ENCODE data around the gene RERG.

The RERG gene

DNA sequence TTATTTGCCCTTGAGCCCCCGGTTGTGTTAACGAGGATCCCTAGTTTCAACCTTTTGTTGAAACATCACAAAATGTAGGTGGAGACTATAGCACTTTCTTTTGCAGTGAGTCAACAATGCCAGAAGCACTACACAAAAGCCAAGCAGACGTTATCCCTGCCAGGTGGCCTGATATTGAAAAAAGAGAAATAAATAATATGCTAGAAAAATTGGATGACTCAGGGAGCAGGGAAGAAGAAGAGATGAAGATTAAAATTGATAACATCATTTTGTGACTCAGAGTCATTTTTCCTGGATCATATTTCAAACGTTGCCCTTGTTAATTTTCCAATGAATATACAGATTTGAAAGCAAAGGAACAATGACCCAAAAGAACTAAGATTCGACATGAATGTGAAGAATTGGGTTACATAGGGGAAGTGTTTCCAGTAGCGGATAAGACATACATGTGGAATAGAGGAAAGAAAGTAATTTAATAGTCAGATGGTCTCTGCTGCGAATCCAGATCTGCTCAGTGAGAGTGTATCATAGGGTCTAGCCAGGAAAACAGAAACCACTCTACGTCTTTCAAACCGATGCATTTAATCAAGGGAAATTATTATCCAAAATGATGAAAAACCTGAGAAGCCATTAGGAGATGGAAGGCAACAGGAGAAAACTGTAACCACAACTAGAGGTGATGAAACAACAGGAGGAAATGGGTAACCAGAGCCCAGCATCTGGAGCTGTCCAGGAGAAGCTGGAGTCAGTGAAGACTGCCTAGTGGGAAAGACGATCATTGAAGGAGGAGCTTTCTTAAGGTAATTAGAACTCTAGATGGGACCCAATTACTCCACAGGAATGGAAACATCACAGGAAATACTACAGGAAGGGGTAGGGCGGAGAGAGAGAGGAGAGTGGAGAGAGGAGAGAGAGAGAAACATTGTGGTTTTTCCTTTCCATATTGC, 57.9 kb downstream of the RERG start:
- no peak for DNase-seq
- H3K4me1 Mint-ChIP-seq: peaks cover 5% of the 10 kb centered on the region
- CTCF ChIA-PET: interaction anchor here (0.9 to 1.5 kb wide), 2 partner anchors 10 to 13 kb away, joined by 3 read pairs; no protein-coding TSS in a partner anchor
- no peak overlapping the region for H3K27ac Mint-ChIP-seq
- H3K9me3 Mint-ChIP-seq: no peaks in the 10 kb centered on the region
- H3K36me3 Mint-ChIP-seq: no peaks in the 10 kb centered on the region
- peaks cover under 1% of the 10 kb centered on the region for H3K27me3 Mint-ChIP-seq
- H3K4me3 Mint-ChIP-seq: no peak overlapping the region

DNA sequence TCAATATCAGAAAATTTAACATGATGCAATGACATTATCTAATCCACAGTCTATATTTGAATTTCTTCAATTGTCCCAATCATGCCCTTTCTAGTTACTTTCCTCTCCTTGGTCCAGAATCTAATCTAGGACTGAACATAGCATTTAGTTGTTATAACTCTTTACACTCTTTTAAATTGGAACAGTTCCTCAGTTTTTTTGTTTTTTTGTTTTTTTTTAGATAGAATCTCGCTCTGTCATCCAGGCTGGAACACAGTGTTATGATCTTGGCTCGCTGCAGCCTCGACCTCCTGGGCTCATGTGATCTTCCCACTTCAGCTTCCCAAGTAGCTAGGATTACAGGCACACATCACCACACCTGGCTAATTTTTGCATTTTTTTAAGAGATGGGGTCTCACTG, 63.1 kb downstream of the RERG start:
- Mint-ChIP-seq H3K27ac (no peak overlapping the region), H3K27me3 (peaks cover 10% of the 10 kb centered on the region), H3K9me3 (no peaks in the 10 kb centered on the region), H3K36me3 (no peaks in the 10 kb centered on the region), H3K4me1 (no peaks in the 10 kb centered on the region), H3K4me3 (no peak overlapping the region)
- DNase-seq: no peak
- CTCF ChIA-PET: interaction anchor here (1.1 kb wide), 1 partner anchor 64 kb away, joined by 4 read pairs; the partner anchor contains the start of gene RERG

GRCh38 chr12:15157269-15157671, 63.9 kb downstream of the RERG start:
- H3K36me3 Mint-ChIP-seq: no peaks in the 10 kb centered on the region
- H3K27ac Mint-ChIP-seq: no peak overlapping the region
- CTCF ChIA-PET: interaction anchor here (0.6 to 1.1 kb wide), 2 partner anchors 62 to 65 kb away, joined by 3 to 4 read pairs; partner anchors contain the start of gene RERG
- DNase-seq: no peak
- H3K27me3 Mint-ChIP-seq: peaks cover 10% of the 10 kb centered on the region
- H3K4me1 Mint-ChIP-seq: no peaks in the 10 kb centered on the region
- H3K9me3 Mint-ChIP-seq: no peaks in the 10 kb centered on the region
- H3K4me3 Mint-ChIP-seq: no peak overlapping the region

- no peaks in the 10 kb centered on the region for H3K4me1 Mint-ChIP-seq
- no peak overlapping the region for H3K4me3 Mint-ChIP-seq
- H3K9me3 Mint-ChIP-seq: no peaks in the 10 kb centered on the region
- H3K27me3 Mint-ChIP-seq: peaks cover 10% of the 10 kb centered on the region
- CTCF ChIA-PET: interaction anchor here (1.1 kb wide), 1 partner anchor 66 kb away, joined by 7 read pairs; the partner anchor contains the start of gene RERG
- DNase-seq: no peak
- no peaks in the 10 kb centered on the region for H3K36me3 Mint-ChIP-seq
- no peak overlapping the region for H3K27ac Mint-ChIP-seq
These were observed 65.9 kb downstream of the RERG start for GRCh38 chr12:15155271-15155670.

GRCh38 chr12:15154103-15154502, 67.1 kb downstream of the RERG start:
- H3K27me3 Mint-ChIP-seq: peaks cover 10% of the 10 kb centered on the region

GRCh38 chr12:15152868-15153267, 68.3 kb downstream of the RERG start:
- DNase-seq: no peak
- CTCF ChIA-PET: interaction anchor here (1.3 to 1.6 kb wide), 4 partner anchors 8 to 124 kb away, joined by 3 to 5 read pairs (median 4); partner anchors contain the start of gene RERG
- H3K36me3 Mint-ChIP-seq: no peaks in the 10 kb centered on the region

More at GRCh38 chr12:15154103-15154502, 67.1 kb downstream of the RERG start:
- Mint-ChIP-seq H3K9me3 (no peaks in the 10 kb centered on the region), H3K4me1 (no peaks in the 10 kb centered on the region), H3K36me3 (no peaks in the 10 kb centered on the region), H3K27ac (no peak overlapping the region), H3K4me3 (no peak overlapping the region)
- CTCF ChIA-PET: interaction anchor here (1.1 to 1.6 kb wide), 4 partner anchors 10 to 122 kb away, joined by 3 to 7 read pairs (median 4); partner anchors contain the start of gene RERG
- no peak for DNase-seq

GRCh38 chr12:15152456-15152855, 68.8 kb downstream of the RERG start:
- Mint-ChIP-seq H3K27ac (no peak overlapping the region), H3K4me1 (no peaks in the 10 kb centered on the region), H3K27me3 (peaks cover 6% of the 10 kb centered on the region), H3K9me3 (no peaks in the 10 kb centered on the region), H3K36me3 (no peaks in the 10 kb centered on the region), H3K4me3 (no peak overlapping the region)
- no peak for DNase-seq
- CTCF ChIA-PET: interaction anchor here (1.3 kb wide), 1 partner anchor 69 kb away, joined by 5 read pairs; the partner anchor contains the start of gene RERG

More at GRCh38 chr12:15152868-15153267, 68.3 kb downstream of the RERG start:
- no peak overlapping the region for H3K27ac Mint-ChIP-seq
- peaks cover 6% of the 10 kb centered on the region for H3K27me3 Mint-ChIP-seq
- H3K4me3 Mint-ChIP-seq: no peak overlapping the region
- H3K4me1 Mint-ChIP-seq: no peaks in the 10 kb centered on the region
- H3K9me3 Mint-ChIP-seq: no peaks in the 10 kb centered on the region

- H3K36me3 Mint-ChIP-seq: no peaks in the 10 kb centered on the region
- no peak overlapping the region for H3K4me3 Mint-ChIP-seq
- H3K27ac Mint-ChIP-seq: no peak overlapping the region
- H3K9me3 Mint-ChIP-seq: no peaks in the 10 kb centered on the region
- H3K4me1 Mint-ChIP-seq: no peaks in the 10 kb centered on the region
- H3K27me3 Mint-ChIP-seq: peaks cover 6% of the 10 kb centered on the region
- CTCF ChIA-PET: interaction anchor here (1.2 to 1.3 kb wide), 2 partner anchors 70 kb away, joined by 3 to 5 read pairs; partner anchors contain the start of gene RERG
- DNase-seq: no peak
These were observed 69.8 kb downstream of the RERG start for GRCh38 chr12:15151161-15152091.

DNA sequence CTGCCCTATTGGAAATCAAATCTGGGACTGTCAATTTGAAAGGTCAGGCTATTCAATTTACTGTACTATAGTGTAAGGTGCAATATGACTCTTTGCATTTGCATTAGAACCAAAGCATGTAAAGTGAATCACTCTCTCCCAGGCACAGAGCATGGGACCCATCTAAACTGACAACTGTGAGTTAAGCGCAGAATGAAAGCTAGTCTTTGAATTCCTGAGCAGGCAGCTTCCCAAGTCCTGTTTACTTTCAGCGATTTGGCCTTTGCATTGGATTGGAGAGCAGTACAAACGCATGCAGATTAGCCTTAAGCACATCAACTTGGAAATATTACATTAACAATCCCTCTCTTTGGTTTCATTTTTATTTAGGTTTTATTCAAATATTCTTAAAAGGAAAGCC, 74.6 kb downstream of the RERG start:
- no peak overlapping the region for H3K4me3 Mint-ChIP-seq
- H3K4me1 Mint-ChIP-seq: no peaks in the 10 kb centered on the region
- no peak for DNase-seq
- H3K27ac Mint-ChIP-seq: no peak overlapping the region
- no peaks in the 10 kb centered on the region for H3K36me3 Mint-ChIP-seq
- H3K27me3 Mint-ChIP-seq: peaks cover 4% of the 10 kb centered on the region
- H3K9me3 Mint-ChIP-seq: no peaks in the 10 kb centered on the region
- CTCF ChIA-PET: interaction anchor here (0.8 kb wide), 1 partner anchor 130 kb away, joined by 3 read pairs; no protein-coding TSS in a partner anchor

GRCh38 chr12:15143467-15143866, 77.8 kb downstream of the RERG start:
- DNase-seq: no peak
- Mint-ChIP-seq H3K27ac (no peak overlapping the region), H3K36me3 (no peaks in the 10 kb centered on the region), H3K4me1 (no peaks in the 10 kb centered on the region), H3K4me3 (no peak overlapping the region), H3K9me3 (no peaks in the 10 kb centered on the region), H3K27me3 (peaks cover 4% of the 10 kb centered on the region)
- CTCF ChIA-PET: no interaction called here

GRCh38 chr12:15142711-15143110, 78.5 kb downstream of the RERG start:
- no peak for DNase-seq
- Mint-ChIP-seq H3K36me3 (no peaks in the 10 kb centered on the region), H3K4me1 (no peaks in the 10 kb centered on the region), H3K4me3 (no peak overlapping the region), H3K27me3 (peaks cover 4% of the 10 kb centered on the region), H3K9me3 (no peaks in the 10 kb centered on the region), H3K27ac (no peak overlapping the region)
- CTCF ChIA-PET: no interaction called here

DNA sequence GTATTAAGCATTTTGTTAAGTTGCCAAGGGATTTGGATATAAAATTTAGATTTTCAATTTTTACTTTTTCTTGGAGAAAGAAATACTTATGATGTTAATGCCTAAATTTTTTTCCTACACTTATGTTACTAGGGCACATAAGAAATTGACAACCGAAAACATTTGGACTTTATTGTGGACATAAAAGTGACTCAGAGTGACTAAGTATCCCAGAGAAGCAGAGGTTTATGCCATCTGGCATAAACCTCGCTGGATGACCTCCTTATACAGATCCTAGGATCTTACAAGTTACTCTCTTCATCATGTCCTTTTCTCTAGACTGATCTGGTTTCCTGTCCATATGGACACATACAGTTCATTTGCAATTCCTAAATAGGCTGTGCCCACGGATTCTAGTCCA, 89.8 kb downstream of the RERG start:
- CTCF ChIA-PET: interaction anchor here (1.0 kb wide), 1 partner anchor 30 kb away, joined by 3 read pairs; no protein-coding TSS in a partner anchor
- Mint-ChIP-seq H3K36me3 (no peaks in the 10 kb centered on the region), H3K9me3 (no peaks in the 10 kb centered on the region), H3K27ac (no peak overlapping the region), H3K4me1 (no peaks in the 10 kb centered on the region), H3K4me3 (no peak overlapping the region), H3K27me3 (peaks cover 10% of the 10 kb centered on the region)
- no peak for DNase-seq

DNA sequence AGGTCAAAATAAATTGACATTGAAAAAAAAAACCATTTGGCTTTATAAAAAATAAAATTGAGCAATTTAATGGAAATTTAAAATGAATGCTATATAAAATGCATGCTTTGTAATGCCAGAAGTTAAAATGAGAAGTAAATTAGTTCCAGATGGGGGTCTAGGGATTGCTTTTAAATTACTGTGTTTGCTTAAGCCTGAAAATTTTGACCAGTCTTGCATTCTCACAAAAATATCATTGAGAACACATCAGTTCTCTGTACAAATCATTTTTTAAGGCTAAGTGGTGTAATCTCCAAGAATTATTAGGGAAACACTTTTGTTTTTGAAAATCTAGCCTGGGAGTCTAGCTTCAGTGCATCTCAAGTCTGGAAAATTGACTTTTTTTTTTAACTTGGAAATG, 90.7 kb downstream of the RERG start:
- Mint-ChIP-seq H3K36me3 (no peaks in the 10 kb centered on the region), H3K27ac (no peak overlapping the region), H3K9me3 (no peaks in the 10 kb centered on the region), H3K4me1 (no peaks in the 10 kb centered on the region), H3K4me3 (no peak overlapping the region), H3K27me3 (peaks cover 10% of the 10 kb centered on the region)
- no peak for DNase-seq
- CTCF ChIA-PET: no interaction called here

- Mint-ChIP-seq H3K4me3 (no peak overlapping the region), H3K27ac (no peak overlapping the region), H3K9me3 (no peaks in the 10 kb centered on the region), H3K36me3 (no peaks in the 10 kb centered on the region), H3K27me3 (peaks cover under 1% of the 10 kb centered on the region), H3K4me1 (no peaks in the 10 kb centered on the region)
- CTCF ChIA-PET: no interaction called here
- DNase-seq: no peak
These were observed 97.8 kb downstream of the RERG start for GRCh38 chr12:15123401-15123800.
